SK-N-SH (cell line): ENCODE results near the gene PPA2.

Experiments used
- EZH2phosphoT487 ChIP-seq: fragments of 200-600 bp; sonication (generic); IDR thresholded peaks from 2 replicates; pipeline ENCODE4 v1.6.1; 2017; ENCODE audit warnings: low read depth, mixed run types, mild to moderate bottlenecking, antibody characterized with exemption, moderate library complexity, borderline replicate concordance
- JUND ChIP-seq: IDR thresholded peaks from 2 replicates; pipeline ENCODE4 v1.4.0; 2012
- MAX ChIP-seq: IDR thresholded peaks from 2 replicates; pipeline ENCODE4 v1.4.0; 2012; ENCODE audit warnings: low read depth
- NFIC ChIP-seq: IDR thresholded peaks from 2 replicates; pipeline ENCODE4 v1.4.0; 2012; ENCODE audit warnings: borderline replicate concordance
- NRF1 ChIP-seq: IDR thresholded peaks from 2 replicates; pipeline ENCODE4 v1.6.1; 2012; ENCODE audit warnings: low read depth, mild to moderate bottlenecking, low read length
- POLR2AphosphoS5 ChIP-seq: IDR thresholded peaks from 2 replicates; pipeline ENCODE4 v1.6.1; 2012; ENCODE audit warnings: low read depth, low read length
- SMC3 ChIP-seq: IDR thresholded peaks from 2 replicates; pipeline ENCODE4 v1.6.1; 2012; ENCODE audit warnings: low read depth, low read length, improper control_type of control experiment
- TEAD4 ChIP-seq: IDR thresholded peaks from 2 replicates; pipeline ENCODE4 v1.4.0; 2012; ENCODE audit warnings: mild to moderate bottlenecking, borderline replicate concordance; ENCODE audit not compliant: insufficient read depth
- TF ChIP-seq, protein P1 (sequence below): IDR thresholded peaks from 2 replicates; pipeline ENCODE4 v1.6.1; 2012; ENCODE audit warnings: mild to moderate bottlenecking, low read depth, low read length, moderate library complexity
- TF ChIP-seq, protein P2 (sequence below): fragments of 200-600 bp; sonication (generic); IDR thresholded peaks from 2 replicates; pipeline ENCODE4 v1.6.1; 2017; ENCODE audit warnings: antibody characterized with exemption, mild to moderate bottlenecking, moderate library complexity
- TF ChIP-seq, protein P3 (sequence below): fragments of 150-350 bp; IDR thresholded peaks from 2 replicates; pipeline ENCODE4 v1.6.1; 2017; ENCODE audit warnings: antibody characterized with exemption, low read length, low read depth, borderline replicate concordance

- TF ChIP-seq, protein P1, sequence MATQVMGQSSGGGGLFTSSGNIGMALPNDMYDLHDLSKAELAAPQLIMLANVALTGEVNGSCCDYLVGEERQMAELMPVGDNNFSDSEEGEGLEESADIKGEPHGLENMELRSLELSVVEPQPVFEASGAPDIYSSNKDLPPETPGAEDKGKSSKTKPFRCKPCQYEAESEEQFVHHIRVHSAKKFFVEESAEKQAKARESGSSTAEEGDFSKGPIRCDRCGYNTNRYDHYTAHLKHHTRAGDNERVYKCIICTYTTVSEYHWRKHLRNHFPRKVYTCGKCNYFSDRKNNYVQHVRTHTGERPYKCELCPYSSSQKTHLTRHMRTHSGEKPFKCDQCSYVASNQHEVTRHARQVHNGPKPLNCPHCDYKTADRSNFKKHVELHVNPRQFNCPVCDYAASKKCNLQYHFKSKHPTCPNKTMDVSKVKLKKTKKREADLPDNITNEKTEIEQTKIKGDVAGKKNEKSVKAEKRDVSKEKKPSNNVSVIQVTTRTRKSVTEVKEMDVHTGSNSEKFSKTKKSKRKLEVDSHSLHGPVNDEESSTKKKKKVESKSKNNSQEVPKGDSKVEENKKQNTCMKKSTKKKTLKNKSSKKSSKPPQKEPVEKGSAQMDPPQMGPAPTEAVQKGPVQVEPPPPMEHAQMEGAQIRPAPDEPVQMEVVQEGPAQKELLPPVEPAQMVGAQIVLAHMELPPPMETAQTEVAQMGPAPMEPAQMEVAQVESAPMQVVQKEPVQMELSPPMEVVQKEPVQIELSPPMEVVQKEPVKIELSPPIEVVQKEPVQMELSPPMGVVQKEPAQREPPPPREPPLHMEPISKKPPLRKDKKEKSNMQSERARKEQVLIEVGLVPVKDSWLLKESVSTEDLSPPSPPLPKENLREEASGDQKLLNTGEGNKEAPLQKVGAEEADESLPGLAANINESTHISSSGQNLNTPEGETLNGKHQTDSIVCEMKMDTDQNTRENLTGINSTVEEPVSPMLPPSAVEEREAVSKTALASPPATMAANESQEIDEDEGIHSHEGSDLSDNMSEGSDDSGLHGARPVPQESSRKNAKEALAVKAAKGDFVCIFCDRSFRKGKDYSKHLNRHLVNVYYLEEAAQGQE = no peak
- TF ChIP-seq, protein P2, sequence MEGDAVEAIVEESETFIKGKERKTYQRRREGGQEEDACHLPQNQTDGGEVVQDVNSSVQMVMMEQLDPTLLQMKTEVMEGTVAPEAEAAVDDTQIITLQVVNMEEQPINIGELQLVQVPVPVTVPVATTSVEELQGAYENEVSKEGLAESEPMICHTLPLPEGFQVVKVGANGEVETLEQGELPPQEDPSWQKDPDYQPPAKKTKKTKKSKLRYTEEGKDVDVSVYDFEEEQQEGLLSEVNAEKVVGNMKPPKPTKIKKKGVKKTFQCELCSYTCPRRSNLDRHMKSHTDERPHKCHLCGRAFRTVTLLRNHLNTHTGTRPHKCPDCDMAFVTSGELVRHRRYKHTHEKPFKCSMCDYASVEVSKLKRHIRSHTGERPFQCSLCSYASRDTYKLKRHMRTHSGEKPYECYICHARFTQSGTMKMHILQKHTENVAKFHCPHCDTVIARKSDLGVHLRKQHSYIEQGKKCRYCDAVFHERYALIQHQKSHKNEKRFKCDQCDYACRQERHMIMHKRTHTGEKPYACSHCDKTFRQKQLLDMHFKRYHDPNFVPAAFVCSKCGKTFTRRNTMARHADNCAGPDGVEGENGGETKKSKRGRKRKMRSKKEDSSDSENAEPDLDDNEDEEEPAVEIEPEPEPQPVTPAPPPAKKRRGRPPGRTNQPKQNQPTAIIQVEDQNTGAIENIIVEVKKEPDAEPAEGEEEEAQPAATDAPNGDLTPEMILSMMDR = no peak
- TF ChIP-seq POLR2AphosphoS5 (no peak), JUND (no peak), NFIC (no peak), EZH2phosphoT487 (no peak), SMC3 (no peak), NRF1 (no peak), MAX (no peak), TEAD4 (no peak)
- TF ChIP-seq, protein P3, sequence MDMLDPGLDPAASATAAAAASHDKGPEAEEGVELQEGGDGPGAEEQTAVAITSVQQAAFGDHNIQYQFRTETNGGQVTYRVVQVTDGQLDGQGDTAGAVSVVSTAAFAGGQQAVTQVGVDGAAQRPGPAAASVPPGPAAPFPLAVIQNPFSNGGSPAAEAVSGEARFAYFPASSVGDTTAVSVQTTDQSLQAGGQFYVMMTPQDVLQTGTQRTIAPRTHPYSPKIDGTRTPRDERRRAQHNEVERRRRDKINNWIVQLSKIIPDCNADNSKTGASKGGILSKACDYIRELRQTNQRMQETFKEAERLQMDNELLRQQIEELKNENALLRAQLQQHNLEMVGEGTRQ = no peak
Observed at GRCh38 chr4:105462576-105462975, 11.3 kb downstream of the PPA2 start.
